Measurements from ENCODE around the gene NOP53. TPM values are rescaled to one million over a fixed set of nuclear protein-coding genes. Genes with fewer than 3 reads are reported as not detected.

The NOP53 gene
- total RNA-seq, 2 donors from 2014 or later, result 436 to 761 TPM

GRCh38 chr19:47699360-47699917, 45.9 kb upstream of the NOP53 start:
- no peak overlapping the region for H3K4me3 ChIP-seq
- peaks cover 4% of the 10 kb centered on the region for H3K4me1 ChIP-seq
- peak; percentile 62 for ATAC-seq
- WGBS, 2 donors, result 49 to 58% methylated on average over 8 to 9 of the region's 9 CpGs
- peaks cover 2 to 7% of the 10 kb centered on the region in 2 donors for H3K36me3 ChIP-seq (replicated peaks in 1 of 2; ENCODE audit: insufficient read depth in 1 of 2, low read depth in 2 of 2)
- no peaks in the 10 kb centered on the region for H3K27me3 ChIP-seq
- H3K27ac ChIP-seq, result no peak overlapping the region
- TF ChIP-seq CTCF (IDR thresholded peaks at IDR 0.05) (peak; percentile 55 to 78 (median 62)), POLR2A (IDR thresholded peaks at IDR 0.05) (no peak)
- peak; percentile 51 to 67 (median 60) for DNase-seq
- no peaks in the 10 kb centered on the region for H3K9me3 ChIP-seq
- intact Hi-C loops (cut with DNase I), result no loop called here

- no peak overlapping the region for H3K4me3 ChIP-seq
- no peaks in the 10 kb centered on the region for H3K27me3 ChIP-seq
- no peaks in the 10 kb centered on the region for H3K9me3 ChIP-seq
- TF ChIP-seq POLR2A (IDR thresholded peaks at IDR 0.05), result no peak
- no peak overlapping the region for H3K27ac ChIP-seq
- peaks cover 4% of the 10 kb centered on the region for H3K4me1 ChIP-seq
- DNase-seq (no peak), ATAC-seq (no peak)
- WGBS, 2 donors, result 91% methylated on average over 35 to 42 of the region's 43 CpGs
- H3K36me3 ChIP-seq (replicated peaks in 1 of 2; ENCODE audit: insufficient read depth in 1 of 2, low read depth in 2 of 2), result peaks cover 2 to 7% of the 10 kb centered on the region in 2 donors
- intact Hi-C loops (cut with DNase I), result loop anchor here (5.0 kb wide), 1 partner anchor 264 kb away; no protein-coding TSS in a partner anchor
Observed at GRCh38 chr19:47700934-47701716, 44.2 kb upstream of the NOP53 start.

GRCh38 chr19:47701717-47702552, 43.4 kb upstream of the NOP53 start:
- H3K36me3 ChIP-seq (replicated peaks in 1 of 2; ENCODE audit: insufficient read depth in 1 of 2, low read depth in 2 of 2), result peaks cover 2 to 7% of the 10 kb centered on the region in 2 donors
- WGBS, 2 donors, result 90 to 91% methylated on average over 4 to 34 of the region's 91 CpGs
- H3K27ac ChIP-seq, result no peak overlapping the region
- no peaks in the 10 kb centered on the region for H3K9me3 ChIP-seq
- TF ChIP-seq POLR2A (IDR thresholded peaks at IDR 0.05) (no peak), CTCF (IDR thresholded peaks at IDR 0.05) (no peak)
- no peaks in the 10 kb centered on the region for H3K27me3 ChIP-seq
- H3K4me3 ChIP-seq, result no peak overlapping the region
- ATAC-seq, result no peak
- intact Hi-C loops (cut with DNase I), result loop anchor here (5.0 kb wide), 1 partner anchor 265 kb away; no protein-coding TSS in a partner anchor
- DNase-seq, result no peak
- peaks cover 4% of the 10 kb centered on the region for H3K4me1 ChIP-seq

GRCh38 chr19:47702671-47703070, 42.7 kb upstream of the NOP53 start:
- WGBS, 2 donors, result 79 to 84% methylated on average over 7 to 11 of the region's 18 CpGs
- Histone ChIP-seq H3K4me1 (peaks cover 3% of the 10 kb centered on the region), H3K27ac (no peak overlapping the region), H3K9me3 (no peaks in the 10 kb centered on the region), H3K4me3 (no peak overlapping the region), H3K27me3 (no peaks in the 10 kb centered on the region), H3K36me3 (replicated peaks in 1 of 2; ENCODE audit: insufficient read depth in 1 of 2, low read depth in 2 of 2) (peaks cover 2 to 7% of the 10 kb centered on the region in 2 donors)
- DNase-seq (no peak), ATAC-seq (no peak)
- TF ChIP-seq CTCF (IDR thresholded peaks at IDR 0.05) (no peak), POLR2A (IDR thresholded peaks at IDR 0.05) (no peak)
- intact Hi-C loops (cut with DNase I), result loop anchor here (5.0 kb wide), 1 partner anchor 265 kb away; no protein-coding TSS in a partner anchor

- intact Hi-C loops (cut with DNase I), result loop anchor here (5.0 kb wide), 1 partner anchor 266 kb away; no protein-coding TSS in a partner anchor
- no peak overlapping the region for H3K27ac ChIP-seq
- H3K36me3 ChIP-seq (replicated peaks in 1 of 2; ENCODE audit: insufficient read depth in 1 of 2, low read depth in 2 of 2), result peaks cover 2 to 7% of the 10 kb centered on the region in 2 donors
- no peaks in the 10 kb centered on the region for H3K27me3 ChIP-seq
- 90 to 92% methylated on average over 5 of the region's 5 CpGs for WGBS, 2 donors
- ATAC-seq, result no peak
- no peaks in the 10 kb centered on the region for H3K4me1 ChIP-seq
- TF ChIP-seq POLR2A (IDR thresholded peaks at IDR 0.05), result no peak
- TF ChIP-seq CTCF (IDR thresholded peaks at IDR 0.05), result no peak
- DNase-seq, result no peak
- H3K4me3 ChIP-seq, result no peak overlapping the region
- H3K9me3 ChIP-seq, result no peaks in the 10 kb centered on the region
Observed at GRCh38 chr19:47703301-47703700, 42.0 kb upstream of the NOP53 start.

Data from body of pancreas (tissue), 4 donors.